ENCODE measurements around the gene EPM2A. TPM values are rescaled to one million over a fixed set of nuclear protein-coding genes. Genes with fewer than 3 reads are reported as not detected.

The EPM2A gene
- total RNA-seq, 6 experiments from 2014 or later = 4.7 to 8.7 (median 6.8) TPM

- H3K27ac ChIP-seq = no peak overlapping the region
- intact Hi-C loops (cut with DNase I) = no loop called here
- ATAC-seq = no peak
Observed at GRCh38 chr6:145765449-145765848, 30.1 kb upstream of the EPM2A start.

GRCh38 chr6:145763742-145764141 is 28.4 kb upstream of the EPM2A start:
- intact Hi-C loops (cut with DNase I) = no loop called here
- H3K9me3 ChIP-seq = no peaks in the 10 kb centered on the region
- no peaks in the 10 kb centered on the region for H3K36me3 ChIP-seq
- no peaks in the 10 kb centered on the region for H3K27me3 ChIP-seq
- H3K27ac ChIP-seq = no peak overlapping the region
- DNase-seq (no peak), ATAC-seq (peak in 3 of 4 donors; percentile 30 to 65 (median 61))
- H3K4me1 ChIP-seq = peaks cover 0 to 9% (median 0%) of the 10 kb centered on the region in 4 donors
- no peak for TF ChIP-seq POLR2A (IDR thresholded peaks at IDR 0.05)
- no peak for TF ChIP-seq CTCF (IDR thresholded peaks at IDR 0.05)
- H3K4me3 ChIP-seq = no peak overlapping the region

More at GRCh38 chr6:145765449-145765848, 30.1 kb upstream of the EPM2A start:
- no peaks in the 10 kb centered on the region for H3K36me3 ChIP-seq
- no peak for DNase-seq
- H3K9me3 ChIP-seq = no peaks in the 10 kb centered on the region
- H3K4me1 ChIP-seq = peaks cover 0 to 9% (median 0%) of the 10 kb centered on the region in 4 donors
- no peaks in the 10 kb centered on the region for H3K27me3 ChIP-seq
- H3K4me3 ChIP-seq = no peak overlapping the region
- TF ChIP-seq CTCF (IDR thresholded peaks at IDR 0.05) = no peak
- no peak for TF ChIP-seq POLR2A (IDR thresholded peaks at IDR 0.05)

GRCh38 chr6:145761584-145761983 is 26.3 kb upstream of the EPM2A start:
- ATAC-seq (no peak), DNase-seq (no peak)
- no peak overlapping the region for H3K27ac ChIP-seq
- H3K9me3 ChIP-seq = no peaks in the 10 kb centered on the region
- intact Hi-C loops (cut with DNase I) = no loop called here
- no peaks in the 10 kb centered on the region for H3K36me3 ChIP-seq
- H3K4me3 ChIP-seq = no peak overlapping the region
- TF ChIP-seq CTCF (IDR thresholded peaks at IDR 0.05) (no peak), POLR2A (IDR thresholded peaks at IDR 0.05) (no peak)
- H3K27me3 ChIP-seq = no peaks in the 10 kb centered on the region
- peaks cover 0 to 9% (median 0%) of the 10 kb centered on the region in 4 donors for H3K4me1 ChIP-seq

- no peak overlapping the region for H3K27ac ChIP-seq
- 87% methylated on average over 4 of the region's 4 CpGs for WGBS (ENCODE audit: insufficient coverage, low coverage, low lambda C conversion rate, missing lambda C conversion rate)
- H3K4me3 ChIP-seq = no peak overlapping the region
- intact Hi-C loops (cut with DNase I) = no loop called here
- TF ChIP-seq POLR2A (IDR thresholded peaks at IDR 0.05) = no peak
- TF ChIP-seq CTCF (IDR thresholded peaks at IDR 0.05) = no peak
- no peaks in the 10 kb centered on the region for H3K27me3 ChIP-seq
- ATAC-seq (no peak), DNase-seq (no peak)
- peaks cover 0 to 3% (median 0%) of the 10 kb centered on the region in 4 donors for H3K4me1 ChIP-seq
- H3K36me3 ChIP-seq = no peaks in the 10 kb centered on the region
- H3K9me3 ChIP-seq = no peaks in the 10 kb centered on the region
Observed at GRCh38 chr6:145758113-145758512, 22.8 kb upstream of the EPM2A start.

GRCh38 chr6:145756170-145756662 is 20.9 kb upstream of the EPM2A start:
- Histone ChIP-seq H3K36me3 (no peaks in the 10 kb centered on the region), H3K4me3 (no peak overlapping the region), H3K4me1 (no peaks in the 10 kb centered on the region), H3K27me3 (no peaks in the 10 kb centered on the region), H3K27ac (no peak overlapping the region), H3K9me3 (no peaks in the 10 kb centered on the region)
- 80% methylated on average over 1 of the region's 1 CpG for WGBS (ENCODE audit: insufficient coverage, low coverage, low lambda C conversion rate, missing lambda C conversion rate)
- intact Hi-C loops (cut with DNase I) = no loop called here
- DNase-seq (no peak), ATAC-seq (peak in 3 of 4 donors; percentile 53 to 65 (median 65))
- no peak for TF ChIP-seq CTCF (IDR thresholded peaks at IDR 0.05)
- no peak for TF ChIP-seq POLR2A (IDR thresholded peaks at IDR 0.05)

Measured in right lobe of liver (tissue), 6 donors.